Cerebellar nuclear complex (tissue), 1 donor: ENCODE results near the gene FAU.
A peak's percentile ranks its signal among the peaks of the same experiment; 100 is the strongest.

ENCODE experiments used
- DNase-seq, 2 experiments: peaks; one replicate each; lab custom pipeline; 2025; lab: John Stamatoyannopoulos, UW

FAU gene

DNA sequence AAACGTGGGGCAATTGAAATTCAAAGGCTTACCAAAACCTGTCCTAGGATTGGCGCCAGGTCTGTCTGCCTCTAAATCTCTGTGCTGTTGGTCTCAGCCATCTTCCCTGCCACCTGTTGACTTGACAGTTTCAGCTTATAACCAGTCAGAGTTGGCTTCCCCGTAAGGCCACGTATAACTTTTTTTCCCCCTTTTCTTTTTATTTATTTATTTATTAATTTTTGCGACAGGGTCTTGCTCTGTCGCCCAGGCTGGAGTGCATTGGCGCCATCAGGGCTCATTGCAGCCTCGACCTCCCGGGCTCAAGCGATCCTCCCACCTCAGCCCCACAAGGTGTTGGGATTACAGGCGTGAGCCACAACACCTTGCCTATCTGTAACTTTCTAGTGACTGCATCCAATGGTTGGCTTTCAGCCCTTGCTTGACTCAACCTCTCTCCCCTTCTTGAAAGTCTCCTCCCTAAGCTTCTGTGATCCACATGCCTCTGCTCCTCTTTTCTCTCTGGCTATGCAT lies 13.8 kb upstream of the FAU start:
- DNase-seq, result no peak

DNA sequence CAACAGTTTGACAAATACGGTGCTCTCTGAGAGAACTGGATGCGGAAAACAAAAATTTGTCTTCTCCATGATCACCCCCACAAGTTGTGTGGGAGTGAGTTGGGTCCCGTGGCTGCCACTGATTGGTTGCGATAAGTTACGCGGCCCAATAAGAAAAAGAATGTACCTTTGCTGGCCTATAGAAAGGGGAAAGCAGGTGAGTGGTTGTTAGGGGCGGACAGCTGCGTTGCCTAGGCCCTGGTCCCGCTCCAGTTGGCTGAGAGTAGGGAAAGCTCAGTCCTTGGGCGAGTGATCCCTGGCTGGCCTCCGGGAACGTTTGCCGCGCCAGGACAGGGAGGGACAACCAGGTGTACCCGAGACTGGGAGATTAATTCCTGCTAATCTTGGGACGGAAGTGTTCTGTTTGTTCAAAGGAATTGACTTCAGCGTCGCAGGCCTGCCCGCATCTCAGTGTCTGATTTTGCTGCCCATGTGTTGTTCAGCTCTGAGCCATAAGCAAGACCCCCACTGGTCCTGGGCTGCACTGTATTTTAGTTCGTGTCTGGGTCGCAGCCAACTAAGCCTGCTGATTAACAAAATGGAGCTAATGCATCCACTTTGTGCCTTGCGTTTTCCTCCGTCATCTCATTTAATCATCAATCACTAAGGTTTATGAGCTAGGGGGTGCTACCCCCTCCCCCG lies 13.2 kb upstream of the FAU start:
- peak; percentile 88 to 96 for DNase-seq

DNA sequence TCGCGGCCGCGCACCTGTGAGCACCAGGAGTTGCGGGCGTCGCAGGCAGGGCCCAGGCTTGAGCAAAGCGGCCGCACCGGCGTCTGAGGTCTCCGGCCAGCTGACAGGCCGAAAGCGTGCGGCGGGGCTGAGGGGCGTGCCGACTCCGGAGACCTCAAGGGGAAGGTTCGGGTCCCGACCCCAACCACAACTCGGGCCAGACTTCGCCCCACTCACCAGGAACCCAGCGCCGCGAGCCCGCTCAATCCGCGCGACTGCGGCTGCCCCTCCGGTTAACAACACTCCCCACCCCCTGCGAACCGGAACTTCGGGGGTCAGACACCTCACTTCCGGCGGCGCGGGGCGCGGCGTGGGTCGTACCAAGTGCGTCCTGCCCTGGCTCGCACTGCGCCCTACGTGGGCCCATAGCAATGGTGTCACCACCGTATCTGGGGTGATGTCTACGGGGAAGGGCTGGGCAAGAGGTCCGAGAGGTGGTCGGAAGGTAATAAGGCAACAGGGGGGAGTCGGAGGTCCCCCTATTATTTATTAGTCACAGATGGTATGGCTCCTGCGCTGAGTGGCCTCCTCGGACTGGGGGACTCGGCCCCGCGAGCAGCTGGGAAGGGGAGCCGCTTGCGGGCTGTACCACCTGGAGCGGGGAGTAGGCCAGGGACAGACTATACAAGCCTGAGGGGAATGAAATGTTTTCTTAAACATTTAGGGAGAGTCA lies 12.5 kb upstream of the FAU start, which contains the start of gene SYVN1:
Gene SYVN1 (minus strand): TSS at position 280 of the 712 bp plus-strand sequence. CDS start 918 bp downstream, outside the sequence.
- peak in 1 of 2 experiments; percentile 67 for DNase-seq

DNA sequence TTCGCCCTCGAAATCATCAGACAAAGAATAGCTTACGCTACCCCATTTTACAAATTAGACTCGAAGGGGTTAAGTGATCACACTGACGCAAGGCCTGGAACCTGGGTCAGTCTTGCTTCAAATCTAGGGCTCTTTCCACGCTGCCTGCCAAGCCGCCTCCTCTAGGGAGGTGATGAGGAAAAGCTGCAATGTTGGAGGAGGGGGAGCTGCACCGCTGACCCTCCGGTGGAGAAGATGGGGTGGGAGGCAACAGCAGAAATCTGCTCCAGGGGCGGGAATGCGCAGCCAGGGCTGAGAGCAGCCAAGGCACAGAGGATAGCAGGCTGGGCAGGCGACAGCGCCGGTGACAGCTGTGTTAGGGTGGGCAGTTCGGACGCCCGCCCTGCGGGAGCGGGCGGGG lies 11.8 kb upstream of the FAU start:
- DNase-seq, result no peak

DNA sequence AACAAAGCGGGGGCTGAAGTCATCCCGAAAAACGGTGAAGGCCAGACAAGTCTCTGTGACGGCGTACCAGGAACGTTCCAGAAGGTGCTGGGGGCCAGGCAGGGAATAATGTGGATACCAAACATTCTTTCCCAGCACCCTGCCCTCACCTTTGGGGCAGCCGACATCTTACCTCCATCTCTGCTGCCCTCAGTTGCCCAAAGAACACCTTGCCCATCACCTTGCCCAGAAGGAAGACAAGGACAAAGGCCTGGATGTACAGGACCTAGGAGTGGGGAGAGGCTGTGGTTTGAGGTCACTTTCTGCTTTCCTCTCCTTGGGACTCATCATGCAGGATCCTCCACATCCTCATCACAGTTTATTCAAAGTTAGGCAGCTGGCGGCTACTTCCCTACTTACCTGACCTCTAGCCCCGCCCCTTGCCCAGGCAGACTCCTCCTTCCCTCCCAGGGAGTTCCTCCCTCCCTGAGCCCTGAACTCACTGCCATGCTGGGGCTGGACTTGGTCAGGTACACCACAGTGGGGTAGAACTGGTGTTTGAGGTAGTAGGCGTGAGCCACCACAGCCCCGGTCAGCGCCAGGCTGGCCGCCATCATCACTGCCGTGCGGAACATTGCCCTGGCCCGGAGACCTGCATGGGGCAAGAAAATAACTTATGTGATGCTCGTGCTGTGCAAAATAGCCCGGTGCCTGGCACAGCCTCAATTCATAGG lies 11.2 kb upstream of the FAU start:
- no peak for DNase-seq

DNA sequence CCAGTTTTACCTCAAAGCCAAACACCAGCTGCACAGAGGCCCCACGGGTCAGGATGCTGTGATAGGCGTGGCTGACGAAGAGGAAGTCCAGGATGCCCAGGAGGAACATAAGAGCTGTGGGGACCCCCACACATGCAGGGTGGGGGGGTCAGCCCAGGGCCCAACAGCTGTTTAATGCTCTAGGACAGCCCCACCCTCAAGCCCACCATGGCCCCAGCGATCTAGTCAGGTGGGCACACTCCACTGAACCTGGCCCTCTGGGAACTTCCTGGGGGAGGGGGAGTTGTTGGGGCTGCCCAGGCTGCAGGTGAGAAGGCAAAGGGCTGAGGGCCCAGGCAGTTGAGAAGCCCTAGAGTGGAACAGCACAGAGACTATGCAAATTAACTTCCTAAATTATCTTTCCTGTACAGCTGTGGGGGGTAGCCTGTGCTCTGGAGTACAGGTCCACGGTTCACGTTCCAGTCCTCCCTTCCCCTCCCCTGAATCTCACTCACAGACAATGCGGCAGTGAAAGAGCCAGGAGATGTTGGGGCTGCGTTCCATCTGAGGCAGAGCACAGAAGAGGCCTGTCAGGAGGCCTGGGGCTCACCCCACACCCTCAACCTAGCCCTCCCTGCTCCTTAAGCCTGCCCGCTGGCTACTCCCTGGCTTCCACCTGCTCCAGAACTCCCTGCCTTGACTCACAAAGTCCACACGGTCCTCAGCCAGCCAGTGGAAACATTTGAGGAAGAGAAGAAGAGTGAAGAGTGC lies 10.5 kb upstream of the FAU start:
- DNase-seq, result no peak

DNA sequence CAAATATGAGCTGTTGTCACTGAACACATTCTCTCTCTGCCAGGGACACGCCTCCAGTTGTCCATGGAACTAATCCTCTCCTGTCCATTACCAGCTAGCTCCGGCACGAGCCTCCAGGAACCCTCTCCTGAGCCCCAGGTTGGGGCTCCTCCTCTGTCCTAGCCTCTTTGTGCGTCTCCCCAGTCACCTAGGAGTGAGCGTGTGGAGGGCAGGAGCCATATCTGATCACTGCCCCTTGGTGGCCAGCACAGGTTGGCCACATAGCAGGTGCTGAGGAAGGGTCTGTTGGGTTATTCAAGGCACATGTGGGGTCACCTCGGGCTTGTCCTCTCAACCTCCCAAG lies 9.9 kb upstream of the FAU start:
- DNase-seq, result no peak

DNA sequence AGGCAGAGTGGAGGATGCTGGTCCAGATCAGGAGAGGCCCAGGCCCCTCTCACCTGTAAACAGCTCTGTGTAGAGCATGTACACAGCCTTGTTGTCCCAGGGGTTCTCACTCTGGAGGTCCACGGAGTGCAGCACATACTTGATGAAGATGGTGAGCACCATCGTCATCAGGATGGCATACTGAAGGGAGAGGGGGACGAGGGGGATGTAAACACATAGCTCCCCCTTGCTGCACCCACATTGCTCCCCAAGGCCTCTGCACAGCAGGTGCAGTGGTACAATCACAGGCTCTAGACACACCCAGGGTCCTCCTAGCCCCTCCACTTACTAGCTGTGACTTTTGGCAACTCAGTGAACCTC lies 9.5 kb upstream of the FAU start:
- DNase-seq, result no peak

DNA sequence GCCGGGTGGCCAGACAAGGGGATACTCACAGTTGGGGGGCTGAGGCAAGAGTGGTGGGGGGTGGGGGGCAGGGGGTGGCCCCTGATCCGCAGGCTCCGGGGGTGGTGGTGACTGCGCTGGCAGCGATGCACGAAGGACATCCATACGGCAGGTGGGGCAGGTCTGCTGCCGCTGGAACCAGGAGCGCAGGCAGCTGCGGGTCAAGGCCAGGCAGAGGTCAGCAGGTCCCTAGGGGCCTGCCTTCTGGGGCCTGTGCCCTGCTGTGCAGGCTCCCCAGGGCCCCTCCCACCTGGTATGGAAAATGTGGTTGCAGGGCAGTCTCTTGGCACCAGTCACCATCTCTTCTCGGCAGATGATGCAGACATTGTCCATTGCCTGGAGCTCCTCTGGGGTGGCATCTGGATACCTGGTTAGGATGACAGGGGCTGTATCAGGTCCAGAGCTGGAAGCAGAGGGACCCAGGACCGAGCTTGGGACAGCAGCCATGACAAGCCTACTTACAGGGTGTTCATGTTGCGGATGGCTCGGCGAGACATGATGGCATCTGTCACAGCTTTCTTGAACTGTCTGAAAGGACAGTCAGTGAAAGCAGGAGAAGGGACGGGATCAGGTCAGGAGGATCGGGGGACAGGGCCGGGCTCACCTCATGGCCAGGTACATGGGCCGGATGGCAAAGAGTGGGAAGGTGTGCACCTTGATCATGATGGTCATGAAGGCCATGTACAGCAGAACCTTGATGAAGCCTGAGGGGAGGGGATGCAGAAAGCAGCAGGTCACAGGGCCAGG lies 8.9 kb upstream of the FAU start:
- DNase-seq, result no peak

DNA sequence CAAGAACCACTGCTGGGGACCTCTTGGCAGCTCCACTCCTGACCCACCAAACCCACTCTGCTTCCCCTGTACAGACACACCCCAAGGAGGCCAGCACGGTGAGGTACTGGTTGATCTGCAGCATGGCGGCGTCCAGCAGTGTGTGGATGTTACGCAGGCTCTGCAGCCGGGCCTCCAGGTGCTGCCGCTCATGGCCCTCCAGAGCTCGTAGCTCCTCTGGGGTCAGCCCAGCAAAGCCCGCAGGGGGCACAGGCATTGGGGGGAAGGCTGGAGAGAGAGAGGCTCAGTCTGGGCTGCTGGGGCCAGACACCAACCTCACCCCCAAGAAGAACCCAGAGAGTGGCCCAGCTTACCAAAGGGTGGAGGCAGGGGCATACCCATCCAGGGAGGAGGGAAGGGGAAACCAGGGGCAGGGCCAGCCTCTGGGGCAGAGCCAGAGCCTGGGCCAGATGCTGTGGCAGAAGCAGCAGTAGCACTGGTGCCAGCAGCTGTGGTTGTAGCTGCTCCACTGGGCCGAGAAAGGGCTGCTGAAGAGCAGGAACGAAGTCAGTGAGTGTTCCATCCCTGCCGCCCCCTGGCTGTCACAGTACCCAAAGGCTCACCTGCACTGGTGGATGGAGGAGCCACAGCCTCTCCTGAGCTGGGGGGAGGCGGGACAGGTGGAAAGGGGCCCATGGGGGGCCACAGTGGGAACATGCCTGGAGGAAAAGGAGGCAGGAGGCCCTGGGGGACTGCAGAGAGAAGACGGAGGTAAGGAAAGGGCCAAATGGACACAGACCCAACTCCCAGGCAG lies 7.9 kb upstream of the FAU start:
- DNase-seq, result no peak

DNA sequence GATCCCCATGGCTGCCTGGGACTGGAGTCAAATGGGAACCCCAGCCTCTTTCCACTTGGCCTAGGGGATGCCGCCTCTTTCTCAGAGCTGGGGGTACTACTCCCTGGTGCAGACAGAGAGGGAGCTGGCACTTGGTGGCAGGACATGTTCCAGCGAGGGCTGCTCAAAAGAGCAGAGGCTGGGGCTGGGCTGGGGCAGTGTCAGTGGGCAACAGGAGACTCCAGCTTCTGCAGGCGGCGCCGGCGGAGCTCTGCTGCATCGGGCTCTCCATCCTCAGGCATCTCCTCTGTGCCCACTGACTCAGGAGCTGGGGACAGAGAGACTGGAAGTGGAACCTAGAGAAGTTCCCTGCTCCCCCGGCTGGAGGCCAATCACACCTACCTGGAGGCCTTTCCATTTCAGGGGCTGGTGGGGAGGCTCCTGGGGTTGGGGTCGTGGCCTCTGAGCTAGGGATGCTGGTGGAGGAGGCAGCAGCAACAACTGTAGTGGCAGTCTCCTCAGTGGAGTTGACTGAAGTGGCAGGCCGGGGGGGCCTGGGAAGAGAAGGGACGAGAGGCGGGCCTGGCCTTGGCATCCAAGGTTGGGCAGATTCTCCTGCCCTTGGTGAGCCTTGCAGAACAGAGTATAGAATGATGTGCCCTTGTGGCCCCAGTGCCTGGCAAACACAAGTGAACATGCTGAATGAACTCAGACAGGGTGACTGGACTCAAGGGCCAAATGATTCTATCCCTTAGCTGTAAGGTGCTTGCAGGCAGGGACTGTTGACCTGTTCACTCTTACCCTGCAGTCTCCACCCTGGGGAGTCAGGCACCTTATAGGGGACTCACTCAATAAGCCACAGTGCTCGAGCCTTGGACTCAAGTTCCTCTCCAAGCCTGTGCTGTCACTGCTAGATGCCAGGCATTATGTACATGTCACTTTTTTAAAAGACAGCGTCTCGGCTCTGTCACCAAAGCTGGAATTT lies 6.5 kb upstream of the FAU start:
- no peak for DNase-seq

DNA sequence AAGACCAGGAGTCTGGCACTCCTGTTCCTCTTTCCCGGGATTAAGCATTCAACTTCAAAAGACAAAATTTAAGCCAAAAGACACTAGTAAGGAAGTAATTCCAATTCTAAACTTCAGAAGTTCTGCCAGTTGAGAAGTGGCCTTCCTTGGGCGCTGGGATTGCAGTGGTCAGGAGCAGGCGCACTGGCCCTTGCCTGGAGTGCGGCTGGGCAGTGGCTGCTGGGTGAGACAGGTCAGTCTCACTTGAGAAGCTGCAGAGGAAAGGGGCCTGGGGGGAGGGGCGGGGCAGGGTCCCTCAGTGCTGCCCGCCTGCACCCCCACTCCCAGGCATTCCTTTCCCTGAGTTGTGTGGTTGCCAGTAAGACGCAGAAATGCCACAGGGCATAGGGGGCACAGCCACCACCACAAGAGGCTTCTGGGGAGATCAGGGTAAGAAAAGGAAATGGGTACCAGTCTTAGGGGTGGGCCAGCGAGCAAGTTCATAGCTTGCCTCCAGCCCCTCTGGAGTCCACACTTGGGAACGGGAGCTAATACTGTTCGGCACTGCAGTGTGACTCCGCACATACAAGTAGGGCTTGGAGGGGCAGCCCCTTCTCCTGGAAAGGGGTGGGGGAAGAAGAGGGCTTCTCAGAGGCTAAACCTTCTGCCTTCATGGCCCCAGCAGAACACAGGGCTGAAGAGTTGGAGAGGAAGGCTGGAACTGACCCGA lies 5.7 kb upstream of the FAU start:
- DNase-seq, result no peak

DNA sequence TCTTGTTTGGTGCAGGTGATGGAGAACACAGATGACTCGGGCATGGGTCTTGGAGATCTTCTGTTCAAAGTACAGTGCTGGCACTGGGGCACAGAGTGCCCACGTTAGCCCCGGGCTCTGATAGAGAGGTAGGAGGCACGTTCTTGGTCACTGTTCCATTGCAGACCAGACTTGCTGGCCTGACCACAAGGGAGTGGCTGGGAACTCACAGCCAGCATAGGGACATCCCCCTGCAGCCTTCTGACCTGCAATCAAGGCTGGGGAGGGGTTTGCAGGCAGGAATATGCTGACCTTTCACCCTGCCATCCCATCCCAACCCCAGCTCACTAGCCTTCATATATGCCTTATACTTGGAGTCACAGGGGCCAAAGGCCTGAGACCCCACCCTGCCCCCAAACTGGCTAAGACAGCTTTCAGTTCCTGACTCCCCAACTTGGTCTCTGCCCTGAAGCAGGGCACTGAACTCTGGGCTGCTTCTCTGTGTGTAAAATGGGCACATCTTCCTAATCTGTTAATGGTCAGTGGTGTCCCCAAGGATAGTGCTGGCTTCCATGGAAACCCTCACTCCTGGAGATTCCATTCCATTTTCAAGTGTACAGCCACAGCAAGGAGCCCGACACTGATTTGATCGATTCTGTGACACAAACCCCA lies 4.8 kb upstream of the FAU start:
- DNase-seq, result no peak

DNA sequence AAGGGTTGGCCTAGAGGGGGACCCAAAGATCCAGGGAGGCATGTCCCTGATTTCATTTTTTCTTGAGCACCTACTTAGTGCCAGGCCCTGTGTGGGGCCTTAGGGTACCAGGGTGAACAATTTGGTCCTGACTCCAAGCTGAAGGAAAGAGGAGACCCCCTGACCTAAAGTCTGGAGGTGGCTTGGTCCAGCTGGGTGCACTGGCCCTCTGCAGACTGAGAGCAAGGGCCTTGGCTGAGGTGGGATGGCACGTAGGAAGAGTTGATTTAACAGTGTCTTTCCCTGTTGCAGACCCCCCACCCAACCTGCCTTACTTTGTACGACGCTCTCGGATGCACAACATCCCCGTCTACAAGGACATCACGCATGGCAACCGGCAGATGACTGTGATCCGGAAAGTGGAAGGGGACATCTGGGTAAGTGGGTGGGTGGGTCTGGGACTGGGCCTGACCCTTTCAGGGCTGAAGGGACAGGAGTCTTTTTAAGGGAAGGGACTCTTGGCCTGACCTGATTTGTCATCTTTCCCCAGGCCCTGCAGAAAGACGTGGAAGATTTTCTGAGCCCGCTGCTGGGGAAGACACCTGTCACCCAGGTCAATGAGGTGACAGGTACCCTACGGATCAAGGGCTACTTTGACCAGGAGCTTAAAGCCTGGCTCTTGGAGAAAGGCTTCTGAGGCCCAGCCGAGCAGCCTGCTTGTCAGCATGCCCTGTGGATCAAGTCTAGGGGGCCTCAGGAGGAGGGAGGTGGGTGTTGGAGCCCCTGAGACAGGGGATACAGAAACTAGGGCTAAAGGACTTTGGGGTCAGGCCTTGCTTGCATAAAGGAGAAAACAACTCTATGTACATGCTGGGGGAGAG lies 3.5 kb upstream of the FAU start:
- DNase-seq, result no peak

DNA sequence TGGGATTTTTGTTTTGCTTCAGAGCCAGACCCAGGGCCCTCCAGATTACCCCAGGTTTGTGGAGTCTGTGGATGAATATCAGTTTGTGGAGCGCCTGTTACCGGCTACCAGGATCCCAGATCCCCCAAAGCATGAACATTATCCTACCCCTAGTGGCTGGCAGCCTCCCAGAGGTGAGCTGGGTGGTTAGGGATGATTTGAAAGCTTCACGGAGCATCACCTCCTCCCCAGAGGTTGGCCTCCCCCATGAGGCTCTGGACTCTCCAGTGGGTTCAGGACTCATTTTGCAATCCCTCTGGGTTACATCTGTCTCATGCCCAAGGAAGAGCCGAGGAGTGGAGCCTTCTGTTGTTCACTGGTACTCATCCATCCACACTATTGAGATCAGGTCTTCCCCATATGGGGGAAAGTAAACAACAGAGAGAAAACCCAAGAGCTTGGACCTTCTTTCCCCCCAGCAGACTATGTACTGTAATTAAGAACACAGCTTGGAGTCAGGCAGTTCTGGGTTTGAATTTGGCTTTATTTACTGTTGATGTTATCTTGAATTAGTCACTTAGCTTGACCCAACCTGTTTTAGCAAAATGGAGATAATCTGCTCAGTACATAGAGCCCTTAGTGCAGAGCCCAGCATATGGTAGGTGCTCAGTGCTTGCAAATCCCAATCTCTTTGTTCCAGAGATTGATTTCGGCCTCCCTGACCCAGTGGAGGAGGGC lies 2.7 kb upstream of the FAU start:
- no peak for DNase-seq

DNA sequence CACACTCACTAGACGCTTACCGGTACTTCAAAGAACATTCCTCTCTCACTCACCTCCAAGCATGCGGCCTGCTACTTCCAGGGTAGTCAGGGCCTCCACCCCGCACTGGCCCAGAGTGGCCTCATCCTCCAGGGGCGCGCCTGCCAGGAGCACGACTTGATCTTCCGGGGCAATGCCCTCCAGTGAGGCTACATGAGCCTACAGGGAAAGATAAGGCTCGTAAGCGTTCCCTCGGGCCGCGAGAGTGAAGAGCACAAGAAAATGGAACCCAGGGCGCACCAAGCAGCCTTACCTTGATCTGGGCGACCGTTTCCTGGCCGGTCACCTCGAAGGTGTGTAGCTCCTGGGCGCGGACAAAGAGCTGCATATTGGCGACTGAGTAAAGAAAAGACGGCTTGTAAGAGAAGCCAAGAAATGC lies 478 bp downstream of the FAU start:
- no peak for DNase-seq

DNA sequence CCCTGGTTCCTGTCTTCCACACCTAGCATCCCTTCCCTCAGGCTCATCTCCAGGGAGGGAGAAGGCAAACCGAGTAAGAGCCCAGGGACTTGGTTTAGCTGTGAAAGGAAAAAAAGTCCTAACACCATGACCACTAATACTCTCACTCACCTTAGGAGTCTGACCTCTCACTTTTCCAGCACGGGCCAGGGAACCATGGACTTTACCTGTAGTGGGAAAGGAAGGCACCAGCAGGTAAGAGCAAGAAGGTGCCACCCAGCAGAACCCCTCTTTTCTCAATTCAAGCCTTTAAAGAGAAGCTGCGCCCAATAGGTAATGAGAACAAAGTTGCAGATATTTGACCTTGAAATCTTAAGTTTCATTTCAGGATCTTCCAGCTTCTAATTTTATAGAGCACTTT lies 1.1 kb downstream of the FAU start:
- no peak for DNase-seq
